ENCODE results near the gene MIF4GD. TPM values are rescaled to one million over a fixed set of nuclear protein-coding genes. Genes with fewer than 3 reads are reported as not detected.

MIF4GD gene
- total and polyA plus RNA-seq, 9 of the 15 experiments (the other 6 are each of a cell fraction or from before 2014, with no cell fraction given), result 11.8 to 63.8 (median 28.1) TPM

- TF ChIP-seq, protein P1, sequence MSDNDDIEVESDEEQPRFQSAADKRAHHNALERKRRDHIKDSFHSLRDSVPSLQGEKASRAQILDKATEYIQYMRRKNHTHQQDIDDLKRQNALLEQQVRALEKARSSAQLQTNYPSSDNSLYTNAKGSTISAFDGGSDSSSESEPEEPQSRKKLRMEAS (CRISPR knock-in tag; IDR thresholded peaks at IDR 0.05), result peak; percentile 47
- TF ChIP-seq GATAD2A (IDR thresholded peaks at IDR 0.05), result peak; percentile 51; the same call in 1 of the 2 replicates
- TF ChIP-seq ZBTB1 (CRISPR knock-in tag; IDR thresholded peaks at IDR 0.05; ENCODE audit: borderline replicate concordance, low read depth), result no peak
- TF ChIP-seq MTA1 (IDR thresholded peaks at IDR 0.05; ENCODE audit: borderline replicate concordance), result peak; percentile 26; the same call in 1 of the 2 replicates
- TF ChIP-seq GATA2 (CRISPR knock-in tag; IDR thresholded peaks at IDR 0.05), result no peak
- TF ChIP-seq, protein P2, sequence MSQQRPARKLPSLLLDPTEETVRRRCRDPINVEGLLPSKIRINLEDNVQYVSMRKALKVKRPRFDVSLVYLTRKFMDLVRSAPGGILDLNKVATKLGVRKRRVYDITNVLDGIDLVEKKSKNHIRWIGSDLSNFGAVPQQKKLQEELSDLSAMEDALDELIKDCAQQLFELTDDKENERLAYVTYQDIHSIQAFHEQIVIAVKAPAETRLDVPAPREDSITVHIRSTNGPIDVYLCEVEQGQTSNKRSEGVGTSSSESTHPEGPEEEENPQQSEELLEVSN (IDR thresholded peaks at IDR 0.05; ENCODE audit: borderline replicate concordance in 1 of 2, extremely low read depth in 1 of 2, insufficient read depth in 1 of 2, insufficient read length in 1 of 2, low read depth in 1 of 2, low read length in 1 of 2, poor library complexity in 1 of 2, severe bottlenecking in 1 of 2), result no peak
- no peak for TF ChIP-seq NFE2 (IDR thresholded peaks at IDR 0.05; ENCODE audit: low read depth)
- TF ChIP-seq, protein P3, sequence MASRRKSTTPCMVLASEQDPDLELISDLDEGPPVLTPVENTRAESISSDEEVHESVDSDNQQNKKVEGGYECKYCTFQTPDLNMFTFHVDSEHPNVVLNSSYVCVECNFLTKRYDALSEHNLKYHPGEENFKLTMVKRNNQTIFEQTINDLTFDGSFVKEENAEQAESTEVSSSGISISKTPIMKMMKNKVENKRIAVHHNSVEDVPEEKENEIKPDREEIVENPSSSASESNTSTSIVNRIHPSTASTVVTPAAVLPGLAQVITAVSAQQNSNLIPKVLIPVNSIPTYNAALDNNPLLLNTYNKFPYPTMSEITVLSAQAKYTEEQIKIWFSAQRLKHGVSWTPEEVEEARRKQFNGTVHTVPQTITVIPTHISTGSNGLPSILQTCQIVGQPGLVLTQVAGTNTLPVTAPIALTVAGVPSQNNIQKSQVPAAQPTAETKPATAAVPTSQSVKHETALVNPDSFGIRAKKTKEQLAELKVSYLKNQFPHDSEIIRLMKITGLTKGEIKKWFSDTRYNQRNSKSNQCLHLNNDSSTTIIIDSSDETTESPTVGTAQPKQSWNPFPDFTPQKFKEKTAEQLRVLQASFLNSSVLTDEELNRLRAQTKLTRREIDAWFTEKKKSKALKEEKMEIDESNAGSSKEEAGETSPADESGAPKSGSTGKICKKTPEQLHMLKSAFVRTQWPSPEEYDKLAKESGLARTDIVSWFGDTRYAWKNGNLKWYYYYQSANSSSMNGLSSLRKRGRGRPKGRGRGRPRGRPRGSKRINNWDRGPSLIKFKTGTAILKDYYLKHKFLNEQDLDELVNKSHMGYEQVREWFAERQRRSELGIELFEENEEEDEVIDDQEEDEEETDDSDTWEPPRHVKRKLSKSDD (conservative IDR thresholded peaks at IDR 0.05; ENCODE audit: low read length), result no peak
- TF ChIP-seq ARHGAP35 (IDR thresholded peaks at IDR 0.05; ENCODE audit: partially characterized antibody), result no peak
- TF ChIP-seq ELF1 (tag; IDR thresholded peaks at IDR 0.05), result no peak
- TF ChIP-seq TCF7L2 (IDR thresholded peaks at IDR 0.05; ENCODE audit: low read depth, low read length), result no peak
- TF ChIP-seq ERF (CRISPR knock-in tag; IDR thresholded peaks at IDR 0.05), result no peak
- TF ChIP-seq BRD4 (IDR thresholded peaks at IDR 0.05), result no peak
- TF ChIP-seq ZNF584 (CRISPR knock-in tag; IDR thresholded peaks at IDR 0.05; ENCODE audit: low read depth), result no peak
- no peak for TF ChIP-seq TRIM24 (IDR thresholded peaks at IDR 0.05)
- TF ChIP-seq TAF7 (tag; IDR thresholded peaks at IDR 0.05), result no peak
- peak; percentile 87 for TF ChIP-seq SMC3 (conservative IDR thresholded peaks at IDR 0.05; ENCODE audit: insufficient read depth, low read depth, low read length)
- no peak for TF ChIP-seq ZNF121 (CRISPR knock-in tag; conservative IDR thresholded peaks at IDR 0.05)
- TF ChIP-seq L3MBTL2 (IDR thresholded peaks at IDR 0.05), result peak; percentile 32; the same call in 1 of the 2 replicates
- TF ChIP-seq ZNF830 (CRISPR knock-in tag; IDR thresholded peaks at IDR 0.05), result no peak
- TF ChIP-seq NCOR1 (IDR thresholded peaks at IDR 0.05), result no peak
- TF ChIP-seq CHD4 (IDR thresholded peaks at IDR 0.05; ENCODE audit: insufficient read depth, insufficient replicate concordance, low read depth, low read length, poor library complexity, severe bottlenecking), result no peak
- no peak for TF ChIP-seq ZNF766 (CRISPR knock-in tag; conservative IDR thresholded peaks at IDR 0.05)
- no peak for TF ChIP-seq HINFP (tag; conservative IDR thresholded peaks at IDR 0.05; ENCODE audit: low read depth)
- no peak for TF ChIP-seq ZNF23 (CRISPR knock-in tag; IDR thresholded peaks at IDR 0.05)
These were observed 30.5 kb downstream of the MIF4GD start (continued) for GRCh38 chr17:75240394-75241142.

Data from K562 (cell line).